Measurements from ENCODE around the gene MINDY4B. TPM values are rescaled to one million over a fixed set of nuclear protein-coding genes. Genes with fewer than 3 reads are reported as not detected.

The MINDY4B gene
- total RNA-seq, 1 experiment from 2014 or later: not detected

- Mint-ChIP-seq H3K4me3 (ENCODE audit: unreplicated experiment) (no peak overlapping the region), H3K27me3 (ENCODE audit: insufficient read depth, unreplicated experiment) (peaks cover 19% of the 10 kb centered on the region), H3K4me1 (ENCODE audit: insufficient read depth, unreplicated experiment) (peaks cover 4% of the 10 kb centered on the region), H3K27ac (ENCODE audit: low read depth, unreplicated experiment) (no peak overlapping the region), H3K9me3 (ENCODE audit: unreplicated experiment) (no peaks in the 10 kb centered on the region), H3K36me3 (ENCODE audit: insufficient read depth, unreplicated experiment) (no peaks in the 10 kb centered on the region)
- intact Hi-C loops (cut with micrococcal nuclease): no loop called here
- no peak for TF ChIP-seq CTCF (IDR thresholded peaks at IDR 0.05; ENCODE audit: unreplicated experiment)
- DNase-seq (ENCODE audit: unreplicated experiment): peak; percentile 36
- POLR2A ChIA-PET: interaction anchor here (0.6 kb wide), 1 partner anchor 393 kb away, joined by 4 read pairs; no protein-coding TSS in a partner anchor
- CTCF ChIA-PET: interaction anchor here (0.6 kb wide), 2 partner anchors 68 to 216 kb away, joined by 4 to 6 read pairs; no protein-coding TSS in a partner anchor
- BruUV-seq (replicated peaks): no TSS peak
These were observed 16.0 kb upstream of the MINDY4B start for GRCh38 chr3:150921209-150921608.

DNA sequence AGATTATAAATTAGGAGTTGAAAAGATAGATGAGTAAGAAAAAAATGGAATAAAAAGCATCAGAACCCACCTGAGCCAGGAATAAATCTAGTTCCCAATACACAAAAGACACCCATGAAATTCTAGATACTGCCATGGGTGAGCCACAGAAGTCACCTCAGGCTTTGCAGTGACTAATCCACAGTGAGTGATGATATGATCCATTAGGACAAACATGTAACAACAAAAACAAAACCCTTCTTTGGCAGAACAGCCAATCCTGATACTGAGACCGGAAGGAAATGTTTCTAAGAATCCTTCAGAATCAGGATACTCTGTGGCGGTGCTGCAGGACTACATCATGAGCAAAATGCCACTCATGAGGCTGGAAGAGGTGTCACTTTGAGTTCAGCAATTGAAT, 15.0 kb upstream of the MINDY4B start:
- intact Hi-C loops (cut with micrococcal nuclease): no loop called here
- H3K27me3 Mint-ChIP-seq (ENCODE audit: insufficient read depth, unreplicated experiment): peaks cover 19% of the 10 kb centered on the region
- no TSS peak for BruUV-seq (replicated peaks)
- H3K9me3 Mint-ChIP-seq (ENCODE audit: unreplicated experiment): no peaks in the 10 kb centered on the region
- H3K4me3 Mint-ChIP-seq (ENCODE audit: unreplicated experiment): no peak overlapping the region
- ChIA-PET POLR2A (interaction anchor here (0.5 kb wide), 1 partner anchor 909 kb away, joined by 3 read pairs; no protein-coding TSS in a partner anchor), CTCF (interaction anchor here (0.6 to 0.7 kb wide), 2 partner anchors 49 to 311 kb away, joined by 3 read pairs; no protein-coding TSS in a partner anchor)
- peak; percentile 19 for DNase-seq (ENCODE audit: unreplicated experiment)
- TF ChIP-seq CTCF (IDR thresholded peaks at IDR 0.05; ENCODE audit: unreplicated experiment): no peak
- peaks cover 4% of the 10 kb centered on the region for H3K4me1 Mint-ChIP-seq (ENCODE audit: insufficient read depth, unreplicated experiment)
- no peaks in the 10 kb centered on the region for H3K36me3 Mint-ChIP-seq (ENCODE audit: insufficient read depth, unreplicated experiment)
- H3K27ac Mint-ChIP-seq (ENCODE audit: low read depth, unreplicated experiment): no peak overlapping the region

DNA sequence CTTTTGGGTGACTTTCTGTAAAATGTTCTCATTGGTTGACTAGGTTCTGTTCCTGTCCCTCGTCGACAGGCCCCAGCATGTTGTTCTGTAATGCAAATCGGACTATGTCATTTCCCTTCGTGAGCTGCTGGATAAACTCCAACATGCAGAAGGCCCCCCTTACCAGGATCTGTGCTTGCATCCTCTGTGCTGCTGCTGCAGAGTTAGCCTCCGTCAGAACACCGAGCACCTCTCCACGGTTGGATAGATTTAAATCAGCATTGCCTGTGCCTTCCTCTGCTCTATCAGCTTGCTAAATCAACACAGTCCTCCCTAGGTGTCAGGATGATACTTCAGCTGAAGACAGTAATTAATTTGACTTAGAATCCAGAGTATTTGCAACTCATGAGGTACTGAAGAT, 12.7 kb upstream of the MINDY4B start:
- DNase-seq (ENCODE audit: unreplicated experiment): no peak
- intact Hi-C loops (cut with micrococcal nuclease): no loop called here
- no peaks in the 10 kb centered on the region for H3K36me3 Mint-ChIP-seq (ENCODE audit: insufficient read depth, unreplicated experiment)
- TF ChIP-seq CTCF (IDR thresholded peaks at IDR 0.05; ENCODE audit: unreplicated experiment): no peak
- H3K27ac Mint-ChIP-seq (ENCODE audit: low read depth, unreplicated experiment): no peak overlapping the region
- H3K9me3 Mint-ChIP-seq (ENCODE audit: unreplicated experiment): no peaks in the 10 kb centered on the region
- H3K27me3 Mint-ChIP-seq (ENCODE audit: insufficient read depth, unreplicated experiment): peaks cover 19% of the 10 kb centered on the region
- ChIA-PET CTCF (interaction anchor here (0.6 to 0.8 kb wide), 2 partner anchors 15 to 174 kb away, joined by 3 read pairs; no protein-coding TSS in a partner anchor), POLR2A (no interaction called here)
- H3K4me1 Mint-ChIP-seq (ENCODE audit: insufficient read depth, unreplicated experiment): peaks cover 4% of the 10 kb centered on the region
- BruUV-seq (replicated peaks): no TSS peak
- H3K4me3 Mint-ChIP-seq (ENCODE audit: unreplicated experiment): no peak overlapping the region

- peaks cover 53% of the 10 kb centered on the region for H3K27me3 Mint-ChIP-seq (ENCODE audit: insufficient read depth, unreplicated experiment)
- no peak for TF ChIP-seq CTCF (IDR thresholded peaks at IDR 0.05; ENCODE audit: unreplicated experiment)
- no peak overlapping the region for H3K27ac Mint-ChIP-seq (ENCODE audit: low read depth, unreplicated experiment)
These were observed 8.1 kb upstream of the MINDY4B start for GRCh38 chr3:150913133-150913922.

More at GRCh38 chr3:150913133-150913922, 8.1 kb upstream of the MINDY4B start:
- no peaks in the 10 kb centered on the region for H3K4me1 Mint-ChIP-seq (ENCODE audit: insufficient read depth, unreplicated experiment)
- BruUV-seq (replicated peaks): no TSS peak
- POLR2A ChIA-PET: no interaction called here
- CTCF ChIA-PET: no interaction called here
- H3K36me3 Mint-ChIP-seq (ENCODE audit: insufficient read depth, unreplicated experiment): no peaks in the 10 kb centered on the region
- H3K4me3 Mint-ChIP-seq (ENCODE audit: unreplicated experiment): no peak overlapping the region
- intact Hi-C loops (cut with micrococcal nuclease): no loop called here
- no peak for DNase-seq (ENCODE audit: unreplicated experiment)
- H3K9me3 Mint-ChIP-seq (ENCODE audit: unreplicated experiment): no peaks in the 10 kb centered on the region
